ENCODE results near the gene IRAK2. TPM values are rescaled to one million over a fixed set of nuclear protein-coding genes. Genes with fewer than 3 reads are reported as not detected.
"Not testable (repeated sequence)": the region's sequence is repeated elsewhere in the genome, so short reads cannot be mapped to it uniquely, and the experiment has no call there.

The IRAK2 gene
- total RNA-seq, 3 donors from 2014 or later (not counting 1 experiment from before 2014, with no cell fraction given), result 10.4 to 28.2 (median 10.9) TPM

GRCh38 chr3:10160925-10161324 is 3.8 kb upstream of the IRAK2 start:
- no peaks in the 10 kb centered on the region for H3K27me3 Mint-ChIP-seq (ENCODE audit: low read depth in 2 of 2)
- no peak overlapping the region for H3K4me3 Mint-ChIP-seq
- no peak for TF ChIP-seq CTCF (IDR thresholded peaks at IDR 0.05)

DNA sequence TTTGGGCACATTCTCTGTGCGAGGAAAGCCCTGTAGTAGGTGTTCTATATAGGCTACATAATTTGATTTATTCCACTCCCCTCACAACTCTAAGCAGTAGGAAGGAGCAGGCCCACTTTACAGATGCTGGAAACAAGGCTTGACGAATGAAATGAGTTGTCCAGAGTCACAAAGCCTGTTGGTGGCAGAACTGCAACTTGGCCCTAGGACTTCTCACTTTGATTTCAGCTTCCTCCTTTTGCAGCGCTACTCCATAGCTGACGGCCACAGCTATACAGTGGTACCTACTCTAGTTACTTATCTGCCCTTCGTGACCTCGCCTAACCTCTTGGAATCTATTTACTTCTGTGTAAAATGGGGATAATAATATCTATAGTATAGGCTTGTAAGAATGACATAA is 2.5 kb upstream of the IRAK2 start:
- Mint-ChIP-seq H3K9me3 (no peaks in the 10 kb centered on the region), H3K36me3 (no peaks in the 10 kb centered on the region), H3K4me3 (no peak overlapping the region), H3K27ac (no peak overlapping the region), H3K27me3 (ENCODE audit: low read depth in 2 of 2) (no peaks in the 10 kb centered on the region), H3K4me1 (peaks cover 11 to 18% of the 10 kb centered on the region in 2 donors)
- intact Hi-C loops (cut with micrococcal nuclease), result no loop called here
- Histone ChIP-seq H3K4me1 (ENCODE audit: control insufficient read depth, insufficient read depth, low read length) (peaks cover 23% of the 10 kb centered on the region), H3K9me3 (ENCODE audit: control insufficient read depth, insufficient read depth, low read length) (no peaks in the 10 kb centered on the region), H3K36me3 (ENCODE audit: control insufficient read depth, insufficient read depth, low read length) (no peaks in the 10 kb centered on the region), H3K4me3 (ENCODE audit: low read length) (no peak overlapping the region), H3K27ac (ENCODE audit: low read length) (no peak overlapping the region), H3K27me3 (ENCODE audit: control insufficient read depth, insufficient read depth, low read length) (no peaks in the 10 kb centered on the region)
- no peak for TF ChIP-seq CTCF (IDR thresholded peaks at IDR 0.05)
- ATAC-seq (no peak), DNase-seq (no peak)
- WGBS (ENCODE audit: insufficient coverage), result 58% methylated on average over 2 of the region's 6 CpGs

More at GRCh38 chr3:10160925-10161324, 3.8 kb upstream of the IRAK2 start:
- Histone ChIP-seq H3K27me3 (ENCODE audit: control insufficient read depth, insufficient read depth, low read length) (no peaks in the 10 kb centered on the region), H3K27ac (ENCODE audit: low read length) (no peak overlapping the region), H3K9me3 (ENCODE audit: control insufficient read depth, insufficient read depth, low read length) (no peaks in the 10 kb centered on the region), H3K36me3 (ENCODE audit: control insufficient read depth, insufficient read depth, low read length) (no peaks in the 10 kb centered on the region), H3K4me1 (ENCODE audit: control insufficient read depth, insufficient read depth, low read length) (peaks cover 15% of the 10 kb centered on the region), H3K4me3 (ENCODE audit: low read length) (no peak overlapping the region)
- ATAC-seq, result no peak
- DNase-seq, result no peak
- intact Hi-C loops (cut with micrococcal nuclease), result no loop called here
- Mint-ChIP-seq H3K27ac (no peak overlapping the region), H3K9me3 (no peaks in the 10 kb centered on the region), H3K36me3 (no peaks in the 10 kb centered on the region), H3K4me1 (peaks cover under 1 to 5% of the 10 kb centered on the region in 2 donors)
- WGBS (ENCODE audit: insufficient coverage), result 90% methylated on average over 6 of the region's 6 CpGs

DNA sequence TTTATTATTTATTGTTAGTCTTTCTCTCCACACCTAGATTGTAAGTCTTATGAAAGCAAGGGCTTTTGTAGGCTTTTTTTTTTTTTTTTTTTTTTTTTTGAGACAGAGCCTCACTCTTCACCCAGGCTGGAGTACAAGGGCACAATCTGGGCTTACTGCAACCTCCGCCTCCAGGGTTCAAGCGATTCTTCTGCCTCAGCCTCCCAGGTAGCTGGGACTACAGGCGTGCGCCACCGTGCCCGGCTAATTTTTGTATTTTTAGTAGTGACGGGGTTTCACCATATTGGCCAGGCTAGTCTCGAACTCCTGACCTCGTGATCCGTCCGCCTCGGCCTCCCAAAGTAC is 546 bp upstream of the IRAK2 start:
- intact Hi-C loops (cut with micrococcal nuclease), result loop anchor here (1.0 to 2.0 kb wide), 2 partner anchors 31 to 61 kb away; no protein-coding TSS in a partner anchor
- H3K4me1 ChIP-seq (ENCODE audit: control insufficient read depth, insufficient read depth, low read length), result peaks cover 28% of the 10 kb centered on the region
- not testable (repeated sequence) for H3K27me3 ChIP-seq (ENCODE audit: control insufficient read depth, insufficient read depth, low read length); H3K36me3 Mint-ChIP-seq; H3K27me3 Mint-ChIP-seq (ENCODE audit: low read depth in 2 of 2); H3K36me3 ChIP-seq (ENCODE audit: control insufficient read depth, insufficient read depth, low read length); H3K9me3 ChIP-seq (ENCODE audit: control insufficient read depth, insufficient read depth, low read length); ATAC-seq; H3K9me3 Mint-ChIP-seq; H3K27ac ChIP-seq (ENCODE audit: low read length); DNase-seq
- H3K27ac Mint-ChIP-seq, result peak overlapping the region; percentile 72 to 78
- peaks cover 21 to 27% of the 10 kb centered on the region in 2 donors for H3K4me1 Mint-ChIP-seq
- H3K4me3 ChIP-seq (ENCODE audit: low read length), result peak overlapping the region; percentile 82
- peak overlapping the region; percentile 47 for H3K4me3 Mint-ChIP-seq
- 72% methylated on average over 12 of the region's 12 CpGs for WGBS (ENCODE audit: insufficient coverage)

DNA sequence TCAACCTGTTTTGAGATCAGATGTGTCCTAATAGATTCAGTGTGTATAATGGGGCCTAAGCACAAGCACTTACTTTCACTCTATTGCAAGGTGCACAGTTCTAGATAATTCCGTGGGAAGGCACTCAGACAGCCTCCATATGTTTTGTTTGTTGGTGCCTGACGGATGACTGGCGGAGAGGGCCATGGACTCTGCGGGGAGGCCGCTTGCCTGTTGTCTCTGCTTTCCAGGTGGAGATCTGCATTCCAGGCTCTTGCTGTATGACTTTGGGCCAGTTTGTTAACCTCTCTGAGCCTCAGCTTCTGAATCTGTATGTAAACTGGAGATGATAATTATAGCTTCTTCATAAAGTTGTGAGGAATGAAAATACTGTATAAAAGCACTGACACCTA is 1.5 kb downstream of the IRAK2 start:
- peaks cover 11% of the 10 kb centered on the region for H3K9me3 ChIP-seq (ENCODE audit: control insufficient read depth, insufficient read depth, low read length)
- DNase-seq (no peak), ATAC-seq (no peak)
- Mint-ChIP-seq H3K9me3 (peaks cover 4 to 7% of the 10 kb centered on the region in 2 donors), H3K27ac (peak overlapping the region; percentile 58 to 78), H3K4me3 (peak overlapping the region; percentile 90), H3K27me3 (ENCODE audit: low read depth in 2 of 2) (no peaks in the 10 kb centered on the region), H3K36me3 (peaks cover 8% of the 10 kb centered on the region), H3K4me1 (peaks cover 32 to 38% of the 10 kb centered on the region in 2 donors)
- no peak overlapping the region for H3K27ac ChIP-seq (ENCODE audit: low read length)
- no peaks in the 10 kb centered on the region for H3K36me3 ChIP-seq (ENCODE audit: control insufficient read depth, insufficient read depth, low read length)
- peaks cover 37% of the 10 kb centered on the region for H3K4me1 ChIP-seq (ENCODE audit: control insufficient read depth, insufficient read depth, low read length)
- intact Hi-C loops (cut with micrococcal nuclease), result no loop called here
- TF ChIP-seq CTCF (IDR thresholded peaks at IDR 0.05), result no peak
- H3K4me3 ChIP-seq (ENCODE audit: low read length), result no peak overlapping the region
- 94% methylated on average over 5 of the region's 5 CpGs for WGBS (ENCODE audit: insufficient coverage)
- no peaks in the 10 kb centered on the region for H3K27me3 ChIP-seq (ENCODE audit: control insufficient read depth, insufficient read depth, low read length)

All from natural killer cell (primary cell).